Activated CD4-positive, alpha-beta T cell treated with anti-CD3 and anti-CD28 coated beads, Interleukin-2, amount 50 U/mL, for 4 hours (primary cell): ENCODE data around the gene QTRT2.

Source experiments
- DNase-seq, 2 experiments: peaks; one replicate each; pipeline ENCODE4 v3.0.0-alpha.2; 2020

Gene QTRT2

GRCh38 chr3:114079761-114080160, 23.2 kb downstream of the QTRT2 start:
- DNase-seq, result no peak

GRCh38 chr3:114080201-114080600, 23.7 kb downstream of the QTRT2 start:
- DNase-seq, result no peak

GRCh38 chr3:114081037-114081436, 24.5 kb downstream of the QTRT2 start:
- no peak for DNase-seq

- DNase-seq, result no peak
Observed at GRCh38 chr3:114083112-114083511, 26.6 kb downstream of the QTRT2 start.

GRCh38 chr3:114086356-114086755, 29.8 kb downstream of the QTRT2 start:
- DNase-seq, result no peak

GRCh38 chr3:114089675-114090074, 33.1 kb downstream of the QTRT2 start:
- DNase-seq, result no peak

- DNase-seq, result no peak
Observed at GRCh38 chr3:114092151-114093015, 35.8 kb downstream of the QTRT2 start.

GRCh38 chr3:114093016-114093380, 36.5 kb downstream of the QTRT2 start:
- DNase-seq, result no peak

GRCh38 chr3:114093596-114093995, 37.1 kb downstream of the QTRT2 start:
- no peak for DNase-seq

GRCh38 chr3:114095796-114096195, 39.3 kb downstream of the QTRT2 start:
- no peak for DNase-seq

GRCh38 chr3:114101101-114101500, 44.6 kb downstream of the QTRT2 start:
- DNase-seq, result no peak

- DNase-seq, result no peak
Observed at GRCh38 chr3:114103181-114103580, 46.6 kb downstream of the QTRT2 start.

GRCh38 chr3:114103858-114104257, 47.3 kb downstream of the QTRT2 start:
- no peak for DNase-seq

- DNase-seq, result no peak
Observed at GRCh38 chr3:114104414-114104813, 47.9 kb downstream of the QTRT2 start.

GRCh38 chr3:114108137-114108536, 51.6 kb downstream of the QTRT2 start:
- DNase-seq, result no peak

GRCh38 chr3:114110439-114110838, 53.9 kb downstream of the QTRT2 start:
- DNase-seq, result no peak

GRCh38 chr3:114111060-114111770, 54.7 kb downstream of the QTRT2 start:
- DNase-seq, result no peak

GRCh38 chr3:114112696-114113095, 56.2 kb downstream of the QTRT2 start:
- no peak for DNase-seq

GRCh38 chr3:114114719-114115118, 58.2 kb downstream of the QTRT2 start:
- DNase-seq, result no peak

GRCh38 chr3:114115143-114115542, 58.6 kb downstream of the QTRT2 start:
- no peak for DNase-seq

- DNase-seq, result no peak
Observed at GRCh38 chr3:114119776-114120175, 63.2 kb downstream of the QTRT2 start.

GRCh38 chr3:114120211-114120610, 63.7 kb downstream of the QTRT2 start:
- DNase-seq, result no peak

GRCh38 chr3:114122027-114122709, 65.6 kb downstream of the QTRT2 start:
- DNase-seq, result no peak

GRCh38 chr3:114126461-114126860, 69.9 kb downstream of the QTRT2 start:
- no peak for DNase-seq
